ENCODE data around the gene SPG7.

SPG7 gene

GRCh38 chr16:89505204-89506112 is 2.7 kb upstream of the SPG7 start (continued):
- TF ChIP-seq ZBTB49 (tag by site-specific recombination; IDR thresholded peaks at IDR 0.05; ENCODE audit: low read depth) (peak; percentile 87), ZEB2 (tag by site-specific recombination; IDR thresholded peaks at IDR 0.05) (peak; percentile 44; the same call in 1 of the 2 replicates), ZNF18 (tag by site-specific recombination; IDR thresholded peaks at IDR 0.05) (peak; percentile 76), ZSCAN16 (tag by site-specific recombination; IDR thresholded peaks at IDR 0.05) (peak; percentile 83), ZBTB26 (tag by site-specific recombination; optimal IDR thresholded peaks at IDR 0.05) (peak; percentile 17), ZNF660 (tag by site-specific recombination; IDR thresholded peaks at IDR 0.05) (peak; percentile 36; the same call in 1 of the 2 replicates), ATF2 (tag by site-specific recombination; IDR thresholded peaks at IDR 0.05; ENCODE audit: low read depth) (0 out of 2 replicates have a peak, but pooled peaks have one; percentile 32), ZBTB7A (tag by site-specific recombination; IDR thresholded peaks at IDR 0.05; ENCODE audit: low read depth) (no peak), INSM2 (tag by site-specific recombination; IDR thresholded peaks at IDR 0.05) (no peak), PATZ1 (tag by site-specific recombination; IDR thresholded peaks at IDR 0.05) (peak; percentile 69), ZNF670 (tag by site-specific recombination; IDR thresholded peaks at IDR 0.05; ENCODE audit: low read depth) (no peak), TRIM28 (IDR thresholded peaks at IDR 0.05; ENCODE audit: borderline replicate concordance, low read length) (peak; percentile 52; the same call in 1 of the 2 replicates), ZNF423 (tag by site-specific recombination; IDR thresholded peaks at IDR 0.05) (no peak), KLF7 (tag by site-specific recombination; IDR thresholded peaks at IDR 0.05; ENCODE audit: borderline replicate concordance) (no peak), PBX3 (CRISPR knock-in tag; IDR thresholded peaks at IDR 0.05) (no peak), ZNF366 (tag by site-specific recombination; conservative IDR thresholded peaks at IDR 0.05) (peak; percentile 46; the same call in 1 of the 2 replicates), PRDM10 (tag by site-specific recombination; IDR thresholded peaks at IDR 0.05) (no peak; the same call in 1 of the 2 replicates), ZBTB20 (tag by site-specific recombination; IDR thresholded peaks at IDR 0.05) (peak; percentile 55; the same call in 1 of the 2 replicates), ZNF776 (tag by site-specific recombination; IDR thresholded peaks at IDR 0.05; ENCODE audit: borderline replicate concordance) (no peak), KLF8 (tag by site-specific recombination; IDR thresholded peaks at IDR 0.05) (peak; percentile 52; the same call in 1 of the 2 replicates)

Data from HEK293 (cell line).